Heart left ventricle (tissue), 16 donors: ENCODE data around the gene ZNF750. TPM values are rescaled to one million over a fixed set of nuclear protein-coding genes. Genes with fewer than 3 reads are reported as not detected.

Experiments used
- ATAC-seq, 4 donors: fragments of 200-7000 bp; cut with Tn5 transposase; one replicate each; pipeline ENCODE4 v1.9.1; 2020 to 2022; ENCODE audit warnings: moderate library complexity in 4 of 4, mild to moderate bottlenecking in 3 of 4, moderate number of reproducible peaks in 1 of 4
- DNase-seq, 5 donors: peaks; one replicate each; pipeline ENCODE4 v3.0.0-alpha.2; 2020
- H3K27ac ChIP-seq, 12 donors: fragments of 200-600 bp; sonication (generic) in 4 of 12; one replicate each; pipeline versions ENCODE4 v1.5.0 to v1.8.0; 2016 to 2022; ENCODE audit warnings: mild to moderate bottlenecking in 2 of 12
- H3K27me3 ChIP-seq, 9 donors: fragments of 200-600 bp; sonication (generic) in 2 of 9; one replicate each; pipeline versions ENCODE4 v1.5.1 to v1.8.0; 2016 to 2022; ENCODE audit warnings: mild to moderate bottlenecking in 3 of 9
- H3K36me3 ChIP-seq, 9 donors: fragments of 200-600 bp; sonication (generic) in 2 of 9; one replicate each; pipeline versions ENCODE4 v1.5.0 to v1.8.0; 2018 to 2022; ENCODE audit warnings: mild to moderate bottlenecking in 2 of 9
- H3K4me1 ChIP-seq, 12 donors: fragments of 200-600 bp; sonication (generic) in 4 of 12; one replicate each; pipeline versions ENCODE4 v1.5.0 to v1.8.0; 2016 to 2022; ENCODE audit warnings: mild to moderate bottlenecking in 3 of 12
- H3K4me3 ChIP-seq, 12 donors: fragments of 200-600 bp; sonication (generic) in 4 of 12; one replicate each; pipeline versions ENCODE4 v1.5.0 to v1.8.0; 2017 to 2022; ENCODE audit warnings: mild to moderate bottlenecking in 9 of 12, moderate library complexity in 4 of 12
- H3K9me3 ChIP-seq, 12 donors: fragments of 200-600 bp; sonication (generic) in 4 of 12; one replicate each; pipeline versions ENCODE4 v1.5.0 to v1.8.0; 2016 to 2022; ENCODE audit warnings: mild to moderate bottlenecking in 1 of 12
- POLR2A ChIP-seq, 2 donors: fragments of 450-650 bp; IDR thresholded peaks; one replicate each; pipeline ENCODE4 v1.6.1; 2017; ENCODE audit warnings: antibody characterized with exemption in 2 of 2, mild to moderate bottlenecking in 2 of 2, moderate library complexity in 2 of 2
- WGBS, 4 donors: extraction: QIAGEN DNeasy Blood & Tissue Kit in 2 of 4; methylation state at CpG; one replicate each; pipeline versions ENCODE4 v1.1.5 to v1.1.7; 2013 to 2018; 5-methylcytosine and 5-hydroxymethylcytosine counted together
- intact Hi-C, 10 donors: fragments of 100-400 bp; cut with DNase I; formaldehyde crosslinking; loops; one replicate each; pipeline versions ENCODE4 v1.11.1 to v1.14.2; 2022
- polyA plus RNA-seq, 2 donors: library from polyadenylated mRNA; stranded (reverse); fragments of 200-250 nt; gene quantifications; one replicate each; pipeline ENCODE4 v1.2.3, GENCODE V29; 2013
- total RNA-seq, 9 donors: library from RNA; depleted of rRNA in 2 of 9; stranded (reverse); fragments of >200 nt in 2 of 9; fragmentation: NEBNext Ultra II Directional in 3 of 9; extraction: Animal tissue kit (Norgen Biotek cat#: 25700) in 3 of 9; gene quantifications; one replicate each; pipeline versions ENCODE4 v1.1.0 to v1.2.4, GENCODE V29; 2016 to 2023
- TF ChIP-seq, protein P1 (sequence below), 12 donors: fragments of 200-600 bp; sonication (generic) in 4 of 12; IDR thresholded peaks; one replicate each; pipeline versions ENCODE4 v1.5.0 to v1.8.0; 2018 to 2022; ENCODE audit warnings: antibody characterized with exemption in 12 of 12, mild to moderate bottlenecking in 5 of 12
- donor health status: ischemic (EF 13 %, LVEDD 7.1; RV severe dilation, severe dysfunction).
- donor health status: healthy with polysubstance abuse.
- donor health status: DM: no; HTN: yes; CAD: no.
- donor health status: DM: no; HTN: no; CAD: no.
- donor health status: ischemic (EF 25% LVEDD 6.9; RV normal size, moderate dysfunction).
- donor health status: ischemic (EF 25% LVEDD 5.7; RV mildly dilated, moderate dysfunction).
- donor health status: healthy.
- donor health status: DM: yes; HTN: yes; CAD: no.
- donor health status: ischemic (EF 35%, LVEDD 5.7; RV mildly dilated, moderate dysfunction).
- donor health status: nonischemic (EF 11% LVEDD 7.7; RV severe dilation, severe dysfunction).
- donor health status: DM: yes; HTN: yes; CAD: no.
- donor health status: PGD.
- donor health status: ischemic (EF 29% LVEDD 5.4; RV normal size, mild dysfunction).
- donor health status: nonischemic (EF 23%, LVEDD 6.1; RV moderate dilation, normal function).

Gene ZNF750
- total and polyA plus RNA-seq, 11 donors, result 0.08 to 0.38 (median 0.24) TPM; not detected in 7

DNA sequence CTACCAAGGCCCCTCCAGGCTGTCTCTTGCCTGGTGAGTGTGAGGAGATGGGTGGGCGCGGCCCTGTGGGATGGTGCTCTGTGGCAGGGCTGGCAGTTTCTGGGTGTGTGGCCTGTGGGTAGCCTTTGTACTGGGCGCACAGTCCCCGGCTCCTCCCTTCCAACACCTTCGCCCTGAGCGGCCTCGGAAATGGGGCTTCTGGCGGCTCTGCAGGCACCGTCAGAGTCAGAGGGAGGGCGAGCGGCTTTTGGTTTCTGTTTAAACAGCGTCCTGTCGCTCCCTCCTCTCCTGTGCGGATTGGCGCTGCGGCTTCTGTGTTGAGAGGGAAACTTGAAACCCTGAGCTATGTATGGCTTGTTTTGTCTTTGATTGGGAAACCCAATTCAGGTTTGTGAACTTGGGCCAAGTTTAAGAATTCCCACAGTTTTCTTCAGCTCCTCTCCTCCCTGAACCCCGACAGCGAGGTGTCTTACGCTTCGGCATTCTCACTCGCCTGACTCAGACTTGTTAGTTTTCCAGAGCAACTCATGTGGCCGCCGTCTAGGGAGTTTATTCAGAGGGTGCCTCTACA, 8.3 kb upstream of the ZNF750 start:
- TF ChIP-seq POLR2A (IDR thresholded peaks at IDR 0.05), result no peak
- Histone ChIP-seq H3K4me3 (peak overlapping the region in 9 of 12 donors; percentile 2 to 50 (median 31)), H3K27ac (peak overlapping the region in 11 of 12 donors; percentile 6 to 94 (median 79)), H3K36me3 (peaks cover 0 to 5% (median 0%) of the 10 kb centered on the region in 9 donors), H3K4me1 (peaks cover 0 to 20% (median 9%) of the 10 kb centered on the region in 12 donors), H3K9me3 (no peaks in the 10 kb centered on the region), H3K27me3 (no peaks in the 10 kb centered on the region)
- peak in 1 of 5 donors; percentile 61 for DNase-seq
- ATAC-seq, result peak in 3 of 4 donors; percentile 14 to 17 (median 15)
- intact Hi-C loops, result loop anchor here in 2 of 10 donors (5.0 kb wide), 1 partner anchor 66 kb away; no protein-coding TSS in a partner anchor
- WGBS, 4 donors, result 66 to 78% (median 75%) methylated on average over 22 to 23 of the region's 23 CpGs

DNA sequence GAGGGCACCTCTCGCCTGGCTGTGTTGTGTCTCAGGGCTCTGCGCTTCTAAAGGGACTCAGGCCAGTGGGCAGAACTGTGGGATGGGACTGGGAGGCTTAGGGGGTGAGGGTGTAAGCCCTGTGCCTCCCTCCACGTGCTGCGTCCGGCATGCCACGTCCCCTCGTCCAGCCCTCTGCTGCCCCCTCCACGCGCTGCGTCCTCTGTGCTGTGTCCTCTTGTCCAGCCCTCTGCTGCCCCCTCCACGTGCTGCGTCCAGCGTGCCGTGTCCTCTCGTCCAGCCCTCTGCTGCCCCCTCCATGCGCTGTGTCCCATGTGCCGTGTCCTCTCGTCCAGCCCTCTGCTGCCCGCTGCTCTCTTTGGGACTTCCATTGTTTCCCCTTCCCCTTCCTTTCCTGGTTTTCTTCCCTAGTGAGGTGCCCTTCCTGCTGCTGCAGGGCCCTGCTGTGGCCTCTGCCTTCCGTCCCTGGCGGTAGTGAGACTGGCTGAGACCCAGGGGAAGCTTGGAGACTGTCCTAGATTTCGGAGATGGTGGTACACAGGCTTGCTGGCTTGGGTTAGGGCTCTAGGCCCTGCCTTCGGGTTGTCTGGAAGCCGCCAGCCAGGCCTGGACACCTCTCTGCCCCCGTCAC, 6.4 kb upstream of the ZNF750 start:
- intact Hi-C loops, result loop anchor here in 2 of 10 donors (5.0 kb wide), 1 partner anchor 64 kb away; no protein-coding TSS in a partner anchor
- H3K36me3 ChIP-seq, result peaks cover 0 to 5% (median 0%) of the 10 kb centered on the region in 9 donors
- DNase-seq, result peak in 1 of 5 donors; percentile 46
- TF ChIP-seq, protein P1, sequence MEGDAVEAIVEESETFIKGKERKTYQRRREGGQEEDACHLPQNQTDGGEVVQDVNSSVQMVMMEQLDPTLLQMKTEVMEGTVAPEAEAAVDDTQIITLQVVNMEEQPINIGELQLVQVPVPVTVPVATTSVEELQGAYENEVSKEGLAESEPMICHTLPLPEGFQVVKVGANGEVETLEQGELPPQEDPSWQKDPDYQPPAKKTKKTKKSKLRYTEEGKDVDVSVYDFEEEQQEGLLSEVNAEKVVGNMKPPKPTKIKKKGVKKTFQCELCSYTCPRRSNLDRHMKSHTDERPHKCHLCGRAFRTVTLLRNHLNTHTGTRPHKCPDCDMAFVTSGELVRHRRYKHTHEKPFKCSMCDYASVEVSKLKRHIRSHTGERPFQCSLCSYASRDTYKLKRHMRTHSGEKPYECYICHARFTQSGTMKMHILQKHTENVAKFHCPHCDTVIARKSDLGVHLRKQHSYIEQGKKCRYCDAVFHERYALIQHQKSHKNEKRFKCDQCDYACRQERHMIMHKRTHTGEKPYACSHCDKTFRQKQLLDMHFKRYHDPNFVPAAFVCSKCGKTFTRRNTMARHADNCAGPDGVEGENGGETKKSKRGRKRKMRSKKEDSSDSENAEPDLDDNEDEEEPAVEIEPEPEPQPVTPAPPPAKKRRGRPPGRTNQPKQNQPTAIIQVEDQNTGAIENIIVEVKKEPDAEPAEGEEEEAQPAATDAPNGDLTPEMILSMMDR (IDR thresholded peaks at IDR 0.05), result peak in 3 of 12 donors; percentile 6 to 37 (median 13)
- no peak for TF ChIP-seq POLR2A (IDR thresholded peaks at IDR 0.05)
- peak in 3 of 4 donors; percentile 21 to 48 (median 29) for ATAC-seq
- H3K4me3 ChIP-seq, result peak overlapping the region in 11 of 12 donors; percentile 7 to 60 (median 46)
- H3K27me3 ChIP-seq, result no peaks in the 10 kb centered on the region
- peak overlapping the region; percentile 13 to 94 (median 80) for H3K27ac ChIP-seq
- H3K4me1 ChIP-seq, result peaks cover 0 to 20% (median 9%) of the 10 kb centered on the region in 12 donors
- WGBS, 4 donors, result 59 to 74% (median 60%) methylated on average over 25 of the region's 25 CpGs
- no peaks in the 10 kb centered on the region for H3K9me3 ChIP-seq

DNA sequence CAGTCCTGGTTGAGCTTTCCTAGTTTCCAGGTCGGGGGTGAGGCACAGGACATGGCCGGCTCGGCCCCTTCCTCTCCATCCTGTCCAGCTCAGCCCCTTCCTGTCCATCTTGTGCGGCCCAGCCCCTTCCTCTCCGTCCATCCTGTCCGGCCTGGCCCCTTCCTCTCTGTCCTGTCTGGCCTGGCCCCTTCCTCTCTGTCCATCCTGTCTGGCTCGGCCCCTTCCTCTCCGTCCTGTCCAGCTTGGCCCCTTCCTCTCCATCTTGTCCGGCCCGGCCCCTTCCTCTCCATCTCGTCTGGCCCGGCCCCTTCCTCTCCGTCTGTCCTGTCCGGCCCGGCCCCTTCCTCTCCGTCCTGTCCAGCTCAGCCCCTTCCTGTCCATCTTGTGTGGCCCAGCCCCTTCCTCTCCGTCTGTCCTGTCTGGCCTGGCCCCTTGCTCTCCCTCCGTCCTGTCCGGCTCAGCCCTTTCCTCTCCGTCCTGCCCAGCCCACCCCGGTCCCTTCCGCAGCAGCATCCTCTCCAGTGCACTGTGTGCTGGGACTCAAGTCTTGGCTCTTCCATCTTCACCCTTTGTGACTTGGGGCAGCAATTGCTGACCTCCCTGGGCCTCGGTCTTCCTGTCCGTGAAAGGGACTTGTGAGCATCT, 5.5 kb upstream of the ZNF750 start:
- Histone ChIP-seq H3K4me1 (peaks cover 0 to 20% (median 9%) of the 10 kb centered on the region in 12 donors), H3K27me3 (no peaks in the 10 kb centered on the region), H3K36me3 (peaks cover 0 to 5% (median 0%) of the 10 kb centered on the region in 9 donors), H3K9me3 (no peaks in the 10 kb centered on the region), H3K27ac (peak overlapping the region; percentile 13 to 94 (median 80)), H3K4me3 (peak overlapping the region in 11 of 12 donors; percentile 7 to 60 (median 46))
- 53 to 66% (median 64%) methylated on average over 22 to 24 of the region's 24 CpGs for WGBS, 4 donors
- intact Hi-C loops, result loop anchor here in 4 of 10 donors (1.0 to 5.0 kb wide), 5 partner anchors 26 to 63 kb away; no protein-coding TSS in a partner anchor
- peak; percentile 80 to 90 (median 84) for DNase-seq
- peak; percentile 84 to 89 (median 87) for ATAC-seq
- no peak for TF ChIP-seq POLR2A (IDR thresholded peaks at IDR 0.05)
- TF ChIP-seq, protein P1 (IDR thresholded peaks at IDR 0.05), result no peak

DNA sequence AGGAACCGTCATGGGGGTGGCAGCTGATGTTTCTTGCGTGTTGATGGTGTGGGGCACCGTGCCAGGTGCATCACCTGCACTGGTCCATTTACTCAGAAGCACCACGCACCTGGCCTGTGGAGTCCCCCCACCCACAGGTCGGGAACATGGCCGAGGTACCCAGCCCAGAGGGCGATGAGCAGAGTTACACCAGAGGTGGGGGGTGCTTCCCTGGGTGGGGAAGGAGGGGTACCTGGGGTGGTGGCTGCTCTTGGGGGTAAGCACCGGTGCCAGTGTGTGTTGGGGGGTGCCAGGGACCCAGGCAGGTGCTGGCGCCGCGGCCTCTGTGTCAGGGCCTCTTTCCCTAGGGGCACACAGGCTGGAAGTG, 5.0 kb upstream of the ZNF750 start:
- Histone ChIP-seq H3K27ac (peak overlapping the region; percentile 53 to 89 (median 63)), H3K27me3 (no peaks in the 10 kb centered on the region), H3K4me1 (peaks cover 0 to 20% (median 9%) of the 10 kb centered on the region in 12 donors), H3K36me3 (peaks cover 0 to 5% (median 0%) of the 10 kb centered on the region in 9 donors), H3K9me3 (no peaks in the 10 kb centered on the region), H3K4me3 (peak overlapping the region in 7 of 12 donors; percentile 1 to 60 (median 28))
- TF ChIP-seq, protein P1 (IDR thresholded peaks at IDR 0.05), result no peak
- TF ChIP-seq POLR2A (IDR thresholded peaks at IDR 0.05), result no peak
- WGBS, 4 donors, result 69 to 74% (median 72%) methylated on average over 11 of the region's 11 CpGs
- ATAC-seq (no peak), DNase-seq (no peak)
- intact Hi-C loops, result loop anchor here in 5 of 10 donors (1.0 to 5.0 kb wide), 5 partner anchors 27 to 62 kb away; no protein-coding TSS in a partner anchor
